Thyroid gland (tissue), 4 donors: ENCODE data around the gene EFCC1. TPM values are rescaled to one million over a fixed set of nuclear protein-coding genes. Genes with fewer than 3 reads are reported as not detected.

Experiments used
- DNase-seq, 2 donors: peaks; one replicate each; pipeline ENCODE4 v3.0.0-alpha.2; 2019
- H3K27ac ChIP-seq, 3 donors: fragments of 200-600 bp; sonication (generic); 1 replicate in 2 of 3; 2 replicates in 1 of 3; pipeline ENCODE4 v1.5.1; 2016 to 2019; ENCODE audit warnings: mild to moderate bottlenecking in 1 of 3, moderate library complexity in 1 of 3
- H3K27me3 ChIP-seq: fragments of 200-600 bp; sonication (generic); one replicate; pipeline ENCODE4 v1.5.1; 2019
- H3K36me3 ChIP-seq, 2 donors: fragments of 200-600 bp; sonication (generic); one replicate each; pipeline ENCODE4 v1.5.1; 2016 to 2019
- H3K4me1 ChIP-seq, 2 donors: fragments of 200-600 bp; sonication (generic); one replicate each; pipeline ENCODE4 v1.5.1; 2017 to 2019
- H3K4me3 ChIP-seq, 3 donors: fragments of 200-600 bp; sonication (generic); replicated peaks in 1 of 3; 1 replicate in 2 of 3; 2 replicates in 1 of 3; pipeline ENCODE4 v1.5.1; 2016; ENCODE audit warnings: mild to moderate bottlenecking in 1 of 3
- H3K9me3 ChIP-seq: fragments of 200-600 bp; sonication (generic); one replicate; pipeline ENCODE4 v1.5.1; 2017
- CTCF ChIP-seq, 6 experiments: fragments of 200-600 bp in 3 of 6; fragments of 450-650 bp in 3 of 6; sonication (generic) in 3 of 6; IDR thresholded peaks; one replicate each; pipeline ENCODE4 v1.5.1; 2016 to 2019; ENCODE audit warnings: antibody characterized with exemption in 6 of 6, mild to moderate bottlenecking in 2 of 6, inconsistent platforms in 1 of 6, moderate library complexity in 1 of 6
- POLR2A ChIP-seq, 2 donors: fragments of 450-650 bp; IDR thresholded peaks; one replicate each; pipeline ENCODE4 v1.6.1; 2017; ENCODE audit warnings: antibody characterized with exemption in 2 of 2, mild to moderate bottlenecking in 2 of 2, moderate library complexity in 1 of 2
- WGBS, 2 donors: methylation state at CpG; one replicate each; pipeline ENCODE4 v1.1.5; 2017; 5-methylcytosine and 5-hydroxymethylcytosine counted together
- intact Hi-C: fragments of 100-400 bp; cut with DNase I; formaldehyde crosslinking; loops from one replicate; pipeline ENCODE4 v1.15.1; 2023
- total RNA-seq, 4 donors: library from RNA; depleted of rRNA; stranded (reverse); fragments of >200 nt; gene quantifications; one replicate each; pipeline ENCODE4 v1.2.3, GENCODE V29; 2016

EFCC1 gene
- total RNA-seq, 4 donors from 2014 or later = 3.6 to 16.8 (median 9.9) TPM

GRCh38 chr3:129034642-129035041 is 33.5 kb downstream of the EFCC1 start:
- peaks cover 7 to 15% of the 10 kb centered on the region in 2 donors for H3K4me1 ChIP-seq
- no peaks in the 10 kb centered on the region for H3K36me3 ChIP-seq
- no peak overlapping the region for H3K4me3 ChIP-seq
- H3K27ac ChIP-seq = no peak overlapping the region
- TF ChIP-seq POLR2A (IDR thresholded peaks at IDR 0.05) (no peak), CTCF (IDR thresholded peaks at IDR 0.05) (no peak)
- no peak for DNase-seq
- no peaks in the 10 kb centered on the region for H3K9me3 ChIP-seq
- intact Hi-C loops = no loop called here
- WGBS, 2 donors = 91 to 93% methylated on average over 6 of the region's 6 CpGs
- H3K27me3 ChIP-seq = no peaks in the 10 kb centered on the region

- Histone ChIP-seq H3K4me1 (peaks cover 7 to 15% of the 10 kb centered on the region in 2 donors), H3K9me3 (no peaks in the 10 kb centered on the region), H3K27me3 (no peaks in the 10 kb centered on the region), H3K27ac (peak overlapping the region in 1 of 3 donors; percentile 23), H3K36me3 (no peaks in the 10 kb centered on the region), H3K4me3 (no peak overlapping the region)
- no peak for DNase-seq
- 69 to 75% methylated on average over 9 to 11 of the region's 11 CpGs for WGBS, 2 donors
- intact Hi-C loops = no loop called here
- TF ChIP-seq CTCF (IDR thresholded peaks at IDR 0.05) (no peak), POLR2A (IDR thresholded peaks at IDR 0.05) (no peak)
Observed at GRCh38 chr3:129035360-129036221, 34.5 kb downstream of the EFCC1 start.

DNA sequence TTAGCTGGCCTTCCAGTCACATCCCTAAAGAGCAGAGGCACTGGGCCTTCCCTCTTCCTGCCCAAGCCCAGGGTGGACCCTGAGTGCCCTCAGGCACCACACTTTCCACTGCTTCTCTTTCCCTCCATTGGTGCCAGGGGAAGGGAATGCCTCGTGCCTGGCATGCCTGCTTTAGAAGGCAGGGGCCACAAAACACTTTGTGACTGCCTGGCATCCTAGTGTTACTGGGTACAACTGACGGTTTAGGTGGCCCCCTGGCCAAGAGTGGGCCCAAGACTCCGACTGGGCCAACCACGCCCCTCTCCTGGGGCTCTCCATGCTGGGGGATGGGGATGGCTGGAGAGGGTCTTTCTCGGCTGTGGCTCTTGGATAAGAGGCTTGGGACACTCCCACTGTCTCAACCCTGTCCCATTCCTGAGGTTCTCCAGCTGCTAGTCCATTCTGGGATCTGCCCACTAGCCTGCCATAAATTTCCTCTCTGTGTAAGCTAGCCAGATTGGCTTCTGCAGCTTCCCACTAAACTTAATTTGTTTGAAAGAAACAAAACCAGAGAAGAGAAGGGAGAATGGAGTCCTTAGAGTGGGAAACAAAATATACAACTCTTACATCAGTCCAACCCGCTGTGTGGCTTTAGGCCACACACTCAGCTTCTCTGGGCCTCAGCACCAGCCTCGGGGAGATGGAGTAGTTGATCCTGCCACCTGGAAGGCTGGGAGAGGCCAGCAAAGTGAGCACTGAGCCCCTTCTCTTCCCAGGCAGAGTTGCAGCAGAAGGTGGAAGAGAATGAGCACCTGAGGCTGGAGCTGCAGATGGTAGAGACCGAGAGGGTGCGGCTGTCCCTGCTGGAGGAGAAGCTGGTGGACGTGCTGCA is 35.4 kb downstream of the EFCC1 start:
- H3K36me3 ChIP-seq = no peaks in the 10 kb centered on the region
- intact Hi-C loops = no loop called here
- peaks cover 7 to 15% of the 10 kb centered on the region in 2 donors for H3K4me1 ChIP-seq
- H3K27ac ChIP-seq = no peak overlapping the region
- no peaks in the 10 kb centered on the region for H3K9me3 ChIP-seq
- no peak overlapping the region for H3K4me3 ChIP-seq
- WGBS, 2 donors = 69 to 84% methylated on average over 6 to 10 of the region's 10 CpGs
- no peak for TF ChIP-seq CTCF (IDR thresholded peaks at IDR 0.05)
- no peak for TF ChIP-seq POLR2A (IDR thresholded peaks at IDR 0.05)
- no peaks in the 10 kb centered on the region for H3K27me3 ChIP-seq
- no peak for DNase-seq

- Histone ChIP-seq H3K27ac (no peak overlapping the region), H3K9me3 (no peaks in the 10 kb centered on the region), H3K36me3 (no peaks in the 10 kb centered on the region), H3K4me1 (peaks cover 7 to 15% of the 10 kb centered on the region in 2 donors), H3K27me3 (no peaks in the 10 kb centered on the region), H3K4me3 (no peak overlapping the region)
- 71 to 100% methylated on average over 2 of the region's 2 CpGs for WGBS, 2 donors
- intact Hi-C loops = no loop called here
- no peak for DNase-seq
- TF ChIP-seq CTCF (IDR thresholded peaks at IDR 0.05) = no peak
- no peak for TF ChIP-seq POLR2A (IDR thresholded peaks at IDR 0.05)
Observed at GRCh38 chr3:129037093-129037419, 36.0 kb downstream of the EFCC1 start.
